Measurements from ENCODE around the gene CHRNA4. TPM values are rescaled to one million over a fixed set of nuclear protein-coding genes. Genes with fewer than 3 reads are reported as not detected.
A peak's percentile ranks its signal among the peaks of the same experiment; 100 is the strongest.

Gene CHRNA4
- total and polyA plus RNA-seq, 9 of the 15 experiments (the other 6 are each of a cell fraction or from before 2014, with no cell fraction given), result not detected

GRCh38 chr20:63323357-63323981 lies 37.7 kb downstream of the CHRNA4 start:
- no peaks in the 10 kb centered on the region for H3K36me3 ChIP-seq (ENCODE audit: control insufficient read depth, insufficient read depth, low read length)
- TF ChIP-seq L3MBTL2 (IDR thresholded peaks at IDR 0.05) (no peak), ZNF384 (IDR thresholded peaks at IDR 0.05; ENCODE audit: low read depth, low read length) (no peak), RAD21 (CRISPR knock-in tag; conservative IDR thresholded peaks at IDR 0.05 in 1 of 2, IDR thresholded peaks at IDR 0.05 in 1 of 2) (peak in 1 of 2 experiments; percentile 17; a peak in 1 of 4 replicates), ZNF785 (CRISPR knock-in tag; IDR thresholded peaks at IDR 0.05) (peak; percentile 98), ZBTB17 (CRISPR knock-in tag; IDR thresholded peaks at IDR 0.05) (no peak), ELK1 (CRISPR knock-in tag; IDR thresholded peaks at IDR 0.05) (no peak), CTCF (IDR thresholded peaks at IDR 0.05 in 2 of 3, conservative IDR thresholded peaks at IDR 0.05 in 1 of 3; ENCODE audit: insufficient read depth in 2 of 3, low read depth in 1 of 3, low read length in 3 of 3) (peak; percentile 29 to 42 (median 39); a peak in 2 of 6 replicates), HDAC2 (IDR thresholded peaks at IDR 0.05) (no peak)
- H4K20me1 ChIP-seq (replicated peaks; ENCODE audit: control insufficient read depth, insufficient read depth, low read length), result no peaks in the 10 kb centered on the region
- no peaks in the 10 kb centered on the region for H3K79me2 ChIP-seq (ENCODE audit: control insufficient read depth, insufficient read depth, low read length)
- CTCF ChIA-PET (ENCODE audit: low intra/inter-chr PET ratio), result no interaction called here
- no peak for FAIRE-seq
- POLR2A ChIA-PET, result interaction anchor here (0.8 kb wide), 1 partner anchor 71 kb away, joined by 3 read pairs; no protein-coding TSS in a partner anchor
- DNase-seq (ENCODE audit: extremely low read depth in 1 of 4, low spot score in 3 of 4), result peak in 2 of 4 experiments; percentile 50 to 56
- no peaks in the 10 kb centered on the region for H3K9me1 ChIP-seq (ENCODE audit: control insufficient read depth, insufficient read depth, low read length)
- no TSS peak for BruUV-seq (replicated peaks)
- no peaks in the 10 kb centered on the region for H3K9me3 ChIP-seq (replicated peaks; ENCODE audit: control insufficient read depth, insufficient read depth, low read depth, low read length)
- intact Hi-C loops (cut with micrococcal nuclease) (no loop called here), in situ Hi-C loops (cut with MboI) (no loop called here)
- H3K9ac ChIP-seq (ENCODE audit: insufficient read depth in 1 of 2, low read depth in 2 of 2, low read length in 2 of 2), result no peak overlapping the region
- peaks cover 19 to 45% of the 10 kb centered on the region in 2 experiments; a peak in 4 of 5 replicates for H3K27me3 ChIP-seq (ENCODE audit: control insufficient read depth in 2 of 2, insufficient read depth in 2 of 2, low read length in 2 of 2)
- ATAC-seq, result peak; percentile 34; the same call in 2 of the 3 replicates
- no peak overlapping the region for H2AFZ ChIP-seq (ENCODE audit: low read depth, low read length)
- no peak overlapping the region for H3K27ac ChIP-seq (ENCODE audit: extremely low read depth, low read depth, low read length)
- peaks cover 0 to 27% of the 10 kb centered on the region in 2 experiments; a peak in 1 of 5 replicates for H3K4me1 ChIP-seq (replicated peaks in 1 of 2; ENCODE audit: control insufficient read depth in 2 of 2, insufficient read depth in 2 of 2, low read length in 2 of 2)
- H3K4me3 ChIP-seq, result no peak overlapping the region
- H3K4me2 ChIP-seq (ENCODE audit: insufficient read depth, low read length), result no peak overlapping the region
- under 1% methylated on average over 17 of the region's 18 CpGs for WGBS (ENCODE audit: insufficient coverage, low coverage, missing lambda C conversion rate)

All from K562 (cell line).